Measurements from ENCODE around the gene FYB1. TPM values are rescaled to one million over a fixed set of nuclear protein-coding genes. Genes with fewer than 3 reads are reported as not detected.

FYB1 gene
- total RNA-seq, 1 experiment from 2014 or later, result 0.42 TPM

DNA sequence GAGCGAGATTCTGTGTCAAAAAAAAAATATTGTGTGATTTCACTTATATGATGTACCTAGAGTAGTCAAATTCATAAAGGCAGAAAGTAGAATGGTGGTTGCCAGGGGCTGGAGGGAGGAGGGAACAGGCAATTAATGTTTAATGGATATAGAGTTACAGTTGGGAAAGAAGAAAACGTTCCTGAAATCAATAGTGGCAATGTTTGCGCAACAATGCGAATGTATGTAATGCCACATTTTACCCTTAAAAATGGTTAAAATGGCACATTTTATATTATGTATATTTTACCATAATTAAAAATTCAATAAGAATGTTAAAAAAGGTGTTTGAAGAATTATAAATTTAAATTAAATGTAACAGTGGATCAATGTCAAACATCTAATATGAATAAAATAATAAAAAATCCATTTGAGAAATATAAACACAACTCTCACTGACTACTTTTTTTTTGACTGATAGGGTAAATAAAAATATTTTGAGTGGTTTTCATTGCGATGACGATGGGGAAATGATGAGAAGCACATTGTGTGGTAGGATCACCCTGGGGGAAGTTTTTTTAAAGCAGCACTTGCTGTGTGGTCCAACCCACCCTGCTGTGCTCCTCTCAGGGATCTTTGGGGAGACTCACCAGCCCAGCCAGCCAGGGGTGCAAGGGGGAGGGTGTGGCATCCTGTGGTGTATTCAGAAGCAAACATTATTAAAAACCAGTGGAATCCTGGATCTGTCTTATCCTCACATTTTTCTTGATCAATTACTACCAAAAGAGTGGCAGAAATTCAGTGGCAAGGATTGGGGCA is 4.3 kb downstream of the FYB1 start (continued):
- TF ChIP-seq, protein P1, sequence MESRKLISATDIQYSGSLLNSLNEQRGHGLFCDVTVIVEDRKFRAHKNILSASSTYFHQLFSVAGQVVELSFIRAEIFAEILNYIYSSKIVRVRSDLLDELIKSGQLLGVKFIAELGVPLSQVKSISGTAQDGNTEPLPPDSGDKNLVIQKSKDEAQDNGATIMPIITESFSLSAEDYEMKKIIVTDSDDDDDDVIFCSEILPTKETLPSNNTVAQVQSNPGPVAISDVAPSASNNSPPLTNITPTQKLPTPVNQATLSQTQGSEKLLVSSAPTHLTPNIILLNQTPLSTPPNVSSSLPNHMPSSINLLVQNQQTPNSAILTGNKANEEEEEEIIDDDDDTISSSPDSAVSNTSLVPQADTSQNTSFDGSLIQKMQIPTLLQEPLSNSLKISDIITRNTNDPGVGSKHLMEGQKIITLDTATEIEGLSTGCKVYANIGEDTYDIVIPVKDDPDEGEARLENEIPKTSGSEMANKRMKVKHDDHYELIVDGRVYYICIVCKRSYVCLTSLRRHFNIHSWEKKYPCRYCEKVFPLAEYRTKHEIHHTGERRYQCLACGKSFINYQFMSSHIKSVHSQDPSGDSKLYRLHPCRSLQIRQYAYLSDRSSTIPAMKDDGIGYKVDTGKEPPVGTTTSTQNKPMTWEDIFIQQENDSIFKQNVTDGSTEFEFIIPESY (IDR thresholded peaks at IDR 0.05; ENCODE audit: extremely low read depth, insufficient replicate concordance, low read length), result no peak
- TF ChIP-seq REST (IDR thresholded peaks at IDR 0.05; ENCODE audit: low read depth) (no peak), ZNF274 (IDR thresholded peaks at IDR 0.05; ENCODE audit: low read depth, low read length) (no peak)

GRCh38 chr5:39213447-39214207 is 5.7 kb downstream of the FYB1 start:
- Histone ChIP-seq H2AFZ (ENCODE audit: low read depth, low read length, poor library complexity, severe bottlenecking) (no peak overlapping the region), H3K36me3 (ENCODE audit: control insufficient read depth in 1 of 2, insufficient read depth in 2 of 2, low read length in 2 of 2) (no peaks in the 10 kb centered on the region), H4K20me1 (ENCODE audit: insufficient read depth) (no peaks in the 10 kb centered on the region), H3K27ac (ENCODE audit: low read depth, low read length) (no peak overlapping the region), H3K9ac (ENCODE audit: low read length) (no peak overlapping the region), H3K4me1 (ENCODE audit: control insufficient read depth in 1 of 2, insufficient read depth in 2 of 2, low read length in 2 of 2) (no peaks in the 10 kb centered on the region), H3K4me2 (ENCODE audit: low read length) (no peak overlapping the region), H3K9me3 (ENCODE audit: control insufficient read depth in 1 of 2, insufficient read depth in 1 of 2, low read depth in 1 of 2, low read length in 2 of 2) (no peaks in the 10 kb centered on the region), H3K27me3 (ENCODE audit: insufficient read depth, low read length) (no peaks in the 10 kb centered on the region), H3K9me2 (ENCODE audit: insufficient read depth) (no peaks in the 10 kb centered on the region), H3K4me3 (replicated peaks in 1 of 2; ENCODE audit: low read depth in 1 of 2, low read length in 2 of 2) (no peak overlapping the region), H3K79me2 (ENCODE audit: insufficient read depth, low read length) (no peaks in the 10 kb centered on the region)
- RAD21 ChIA-PET (ENCODE audit: low non-redundant PET in 1 of 2, low total read pairs in 2 of 2, uncharacterized antibody in 2 of 2, unreplicated experiment in 2 of 2), result no interaction called here
- intact Hi-C loops (cut with micrococcal nuclease), result loop anchor here (10.0 kb wide), 1 partner anchor 1521 kb away; no protein-coding TSS in a partner anchor
- no peak for DNase-seq (ENCODE audit: low read depth, low spot score)
- POLR2A ChIA-PET, result no interaction called here
- CTCF ChIA-PET, result no interaction called here
- BruUV-seq (replicated peaks), result no TSS peak
- no peak for ATAC-seq
- TF ChIP-seq REST (IDR thresholded peaks at IDR 0.05; ENCODE audit: low read depth), result no peak
- no peak for TF ChIP-seq CEBPB (IDR thresholded peaks at IDR 0.05; ENCODE audit: low read depth)
- TF ChIP-seq ZFX (IDR thresholded peaks at IDR 0.05), result no peak
- TF ChIP-seq, protein P2, sequence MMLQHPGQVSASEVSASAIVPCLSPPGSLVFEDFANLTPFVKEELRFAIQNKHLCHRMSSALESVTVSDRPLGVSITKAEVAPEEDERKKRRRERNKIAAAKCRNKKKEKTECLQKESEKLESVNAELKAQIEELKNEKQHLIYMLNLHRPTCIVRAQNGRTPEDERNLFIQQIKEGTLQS (IDR thresholded peaks at IDR 0.05), result no peak
- TF ChIP-seq EZH2 (IDR thresholded peaks at IDR 0.05), result no peak
- TF ChIP-seq SIN3A (IDR thresholded peaks at IDR 0.05; ENCODE audit: low read depth), result no peak
- TF ChIP-seq CTCF (IDR thresholded peaks at IDR 0.05 in 2 of 3, conservative IDR thresholded peaks at IDR 0.05 in 1 of 3; ENCODE audit: borderline replicate concordance in 1 of 3, insufficient read depth in 1 of 3, low read depth in 2 of 3, low read length in 2 of 3), result no peak

All from HCT116 (cell line).